Muscle of leg (tissue), 11 donors: ENCODE measurements around the gene SLC18B1. TPM values are rescaled to one million over a fixed set of nuclear protein-coding genes. Genes with fewer than 3 reads are reported as not detected.

ENCODE experiments used
- DNase-seq: peaks from one replicate; pipeline ENCODE4 v3.0.0; 2013
- H3K27ac ChIP-seq: one replicate; pipeline ENCODE4 v1.5.1; 2013; ENCODE audit warnings: mild to moderate bottlenecking, low read length, control low read depth
- H3K27me3 ChIP-seq: one replicate; pipeline ENCODE4 v1.6.1; 2013; ENCODE audit warnings: low read length; ENCODE audit not compliant: control insufficient read depth, insufficient read depth
- H3K36me3 ChIP-seq: one replicate; pipeline ENCODE4 v1.6.1; 2013; ENCODE audit warnings: low read length; ENCODE audit not compliant: control insufficient read depth, insufficient read depth
- H3K4me1 ChIP-seq: one replicate; pipeline ENCODE4 v1.6.1; 2013; ENCODE audit warnings: low read length; ENCODE audit not compliant: control insufficient read depth, insufficient read depth
- H3K4me3 ChIP-seq: one replicate; pipeline ENCODE4 v1.5.1; 2013; ENCODE audit warnings: low read length, control low read depth
- H3K9me3 ChIP-seq: replicated peaks from 2 replicates; pipeline ENCODE4 v1.6.1; 2013; ENCODE audit warnings: low read depth, low read length; ENCODE audit not compliant: control insufficient read depth
- WGBS: methylation state at CpG from one replicate; pipeline ENCODE4 v1.1.5; 2013; ENCODE audit warnings: missing lambda C conversion rate; ENCODE audit not compliant: insufficient coverage; 5-methylcytosine and 5-hydroxymethylcytosine counted together
- polyA plus RNA-seq, 8 donors: library from polyadenylated mRNA; unstranded; fragments of 120-200 nt; gene quantifications; one replicate each; pipeline versions ENCODE4 v1.2.1 to v1.2.3, GENCODE V29; 2013; ENCODE audit warnings: inconsistent platforms in 1 of 8, low replicate concordance in 1 of 8; ENCODE audit not compliant: insufficient read length in 8 of 8, insufficient read depth in 1 of 8
- total RNA-seq: library from RNA; stranded (reverse); fragments of 120-200 nt; gene quantifications from one replicate; pipeline ENCODE4 v1.2.4, GENCODE V29; 2013

Gene SLC18B1
- total and polyA plus RNA-seq, 9 donors = 8.0 to 14.2 (median 10.8) TPM

GRCh38 chr6:132818404-132819359 is 20.2 kb upstream of the SLC18B1 start:
- no peak for DNase-seq
- 83% methylated on average over 4 of the region's 6 CpGs for WGBS
- H3K36me3 ChIP-seq = peaks cover 37% of the 10 kb centered on the region

GRCh38 chr6:132817554-132818403 is 19.3 kb upstream of the SLC18B1 start:
- Histone ChIP-seq H3K4me1 (peaks cover 9% of the 10 kb centered on the region), H3K27ac (no peak overlapping the region), H3K9me3 (no peaks in the 10 kb centered on the region), H3K27me3 (no peaks in the 10 kb centered on the region), H3K36me3 (peaks cover 37% of the 10 kb centered on the region), H3K4me3 (no peak overlapping the region)
- 95% methylated on average over 9 of the region's 10 CpGs for WGBS
- DNase-seq = no peak

More at GRCh38 chr6:132818404-132819359, 20.2 kb upstream of the SLC18B1 start:
- no peak overlapping the region for H3K27ac ChIP-seq
- H3K4me3 ChIP-seq = no peak overlapping the region
- no peaks in the 10 kb centered on the region for H3K27me3 ChIP-seq
- H3K4me1 ChIP-seq = peaks cover 9% of the 10 kb centered on the region
- H3K9me3 ChIP-seq = no peaks in the 10 kb centered on the region

- H3K9me3 ChIP-seq = no peaks in the 10 kb centered on the region
- H3K27me3 ChIP-seq = no peaks in the 10 kb centered on the region
- no peak for DNase-seq
- peaks cover 37% of the 10 kb centered on the region for H3K36me3 ChIP-seq
- WGBS = no CpG with 5 or more reads among the region's 4 CpGs
- no peak overlapping the region for H3K27ac ChIP-seq
- peaks cover 11% of the 10 kb centered on the region for H3K4me1 ChIP-seq
- no peak overlapping the region for H3K4me3 ChIP-seq
Observed at GRCh38 chr6:132816660-132817059, 18.2 kb upstream of the SLC18B1 start.

GRCh38 chr6:132814716-132815570 is 16.5 kb upstream of the SLC18B1 start:
- Histone ChIP-seq H3K9me3 (no peaks in the 10 kb centered on the region), H3K4me3 (peak overlapping the region; percentile 87), H3K27me3 (no peaks in the 10 kb centered on the region), H3K4me1 (peaks cover 11% of the 10 kb centered on the region), H3K27ac (peak overlapping the region; percentile 57), H3K36me3 (peaks cover 37% of the 10 kb centered on the region)
- WGBS = 0% methylated on average over 13 of the region's 27 CpGs
- no peak for DNase-seq

GRCh38 chr6:132813173-132813856 is 14.9 kb upstream of the SLC18B1 start:
- whole genome bisulfite sequencing = 0% methylated on average over 20 of the region's 27 CpGs

GRCh38 chr6:132812756-132813172 is 14.3 kb upstream of the SLC18B1 start:
- DNase-seq = no peak
- Histone ChIP-seq H3K36me3 (peaks cover 18% of the 10 kb centered on the region), H3K27me3 (no peaks in the 10 kb centered on the region), H3K4me1 (peaks cover 11% of the 10 kb centered on the region), H3K27ac (peak overlapping the region; percentile 95), H3K4me3 (peak overlapping the region; percentile 84), H3K9me3 (no peaks in the 10 kb centered on the region)
- 9% methylated on average over 5 of the region's 5 CpGs for WGBS

More at GRCh38 chr6:132813173-132813856, 14.9 kb upstream of the SLC18B1 start:
- peaks cover 11% of the 10 kb centered on the region for H3K4me1 ChIP-seq
- H3K4me3 ChIP-seq = peak overlapping the region; percentile 84
- H3K27ac ChIP-seq = peak overlapping the region; percentile 95
- peaks cover 24% of the 10 kb centered on the region for H3K36me3 ChIP-seq
- DNase-seq = peak; percentile 76
- H3K27me3 ChIP-seq = no peaks in the 10 kb centered on the region
- no peaks in the 10 kb centered on the region for H3K9me3 ChIP-seq

GRCh38 chr6:132812255-132812732 is 13.9 kb upstream of the SLC18B1 start:
- DNase-seq = peak; percentile 63
- Histone ChIP-seq H3K27me3 (no peaks in the 10 kb centered on the region), H3K27ac (peak overlapping the region; percentile 95), H3K9me3 (no peaks in the 10 kb centered on the region), H3K36me3 (peaks cover 14% of the 10 kb centered on the region), H3K4me3 (peak overlapping the region; percentile 84), H3K4me1 (peaks cover 11% of the 10 kb centered on the region)
- no CpG with 5 or more reads among the region's 2 CpGs for WGBS

- DNase-seq = no peak
- H3K4me1 ChIP-seq = peaks cover 8% of the 10 kb centered on the region
- H3K9me3 ChIP-seq = no peaks in the 10 kb centered on the region
- no CpG with 5 or more reads among the region's 3 CpGs for WGBS
- no peak overlapping the region for H3K4me3 ChIP-seq
- H3K27ac ChIP-seq = no peak overlapping the region
- H3K27me3 ChIP-seq = no peaks in the 10 kb centered on the region
- H3K36me3 ChIP-seq = peaks cover 5% of the 10 kb centered on the region
Observed at GRCh38 chr6:132811276-132811675, 12.8 kb upstream of the SLC18B1 start.

- WGBS = no CpG with 5 or more reads among the region's 2 CpGs
- H3K36me3 ChIP-seq = no peaks in the 10 kb centered on the region
- peaks cover 2% of the 10 kb centered on the region for H3K9me3 ChIP-seq
- H3K27ac ChIP-seq = no peak overlapping the region
- no peak for DNase-seq
- H3K4me1 ChIP-seq = no peaks in the 10 kb centered on the region
- no peak overlapping the region for H3K4me3 ChIP-seq
- no peaks in the 10 kb centered on the region for H3K27me3 ChIP-seq
Observed at GRCh38 chr6:132805548-132805947, 7.1 kb upstream of the SLC18B1 start.
